Activated CD8-positive, alpha-beta memory T cell treated with anti-CD3 and anti-CD28 coated beads, Interleukin-2, amount 50 U/mL, for 1 hour (primary cell): ENCODE data around the gene CDADC1.
"Not testable (repeated sequence)": the region's sequence is repeated elsewhere in the genome, so short reads cannot be mapped to it uniquely, and the experiment has no call there.

Source experiments
- DNase-seq: peaks from one replicate; pipeline ENCODE4 v3.0.0-alpha.2; 2020; ENCODE audit errors: extremely low read depth

Gene CDADC1

GRCh38 chr13:49238621-49239020 is 9.1 kb upstream of the CDADC1 start:
- DNase-seq: no peak

GRCh38 chr13:49240017-49240416 is 7.7 kb upstream of the CDADC1 start:
- no peak for DNase-seq

DNA sequence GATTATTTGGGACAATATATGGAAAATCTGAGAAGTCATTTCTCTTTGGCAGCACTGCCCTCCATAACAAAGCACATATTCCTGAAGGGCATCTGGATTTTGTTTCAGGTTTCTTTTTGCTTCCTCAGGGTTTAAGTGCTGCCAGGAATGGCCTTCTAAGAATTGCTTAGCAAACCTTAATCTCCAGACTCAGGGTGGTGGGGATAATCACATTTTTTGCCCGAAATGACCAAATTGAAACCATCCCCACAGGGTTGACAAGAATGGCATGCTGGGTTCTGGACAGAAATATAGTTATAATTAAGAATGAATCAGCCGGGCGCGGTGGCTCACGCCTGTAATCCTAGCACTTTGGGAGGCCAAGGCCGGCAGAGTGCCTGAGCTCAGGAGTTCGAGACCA is 6.4 kb upstream of the CDADC1 start:
- no peak for DNase-seq

- DNase-seq: no peak
Measured at GRCh38 chr13:49245101-49245500, 2.6 kb upstream of the CDADC1 start.

DNA sequence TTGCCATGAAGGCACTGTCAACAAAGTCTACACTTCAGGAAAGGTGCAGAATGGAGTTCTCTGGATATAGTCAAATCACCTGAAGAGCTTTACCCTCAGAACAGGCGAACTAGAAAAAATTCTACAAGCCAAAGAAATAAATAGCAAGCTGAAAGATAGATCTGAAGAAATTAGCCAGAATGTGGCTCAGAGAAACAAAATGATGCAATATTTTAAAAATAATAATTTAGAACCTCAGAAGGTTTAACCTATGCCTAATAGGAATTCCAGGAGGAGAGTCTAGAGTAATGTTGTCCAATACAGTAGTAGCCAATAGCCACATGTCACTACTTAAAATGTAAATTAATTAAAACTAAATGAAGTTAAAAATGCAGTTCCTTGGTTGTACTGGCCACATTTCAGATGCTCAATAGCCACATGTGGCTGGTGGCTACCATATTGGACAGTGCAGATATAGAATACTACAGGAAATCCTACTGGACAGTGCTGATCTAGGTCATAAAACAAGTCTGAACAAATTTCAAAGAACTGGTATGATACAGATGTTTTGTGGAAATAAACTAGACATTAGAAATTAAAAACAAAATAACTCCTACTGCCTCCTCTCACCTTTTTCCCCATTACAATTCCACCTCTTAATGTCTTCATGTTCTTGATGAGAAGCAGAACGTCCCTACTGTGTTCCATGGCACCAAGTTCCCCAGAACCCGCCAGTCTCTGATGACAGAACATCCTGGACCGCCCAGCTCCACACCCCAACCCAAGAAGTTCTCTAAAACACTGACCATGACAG is 679 bp upstream of the CDADC1 start:
- DNase-seq: no peak

- no peak for DNase-seq
Measured at GRCh38 chr13:49248622-49249002, 887 bp downstream of the CDADC1 start.

DNA sequence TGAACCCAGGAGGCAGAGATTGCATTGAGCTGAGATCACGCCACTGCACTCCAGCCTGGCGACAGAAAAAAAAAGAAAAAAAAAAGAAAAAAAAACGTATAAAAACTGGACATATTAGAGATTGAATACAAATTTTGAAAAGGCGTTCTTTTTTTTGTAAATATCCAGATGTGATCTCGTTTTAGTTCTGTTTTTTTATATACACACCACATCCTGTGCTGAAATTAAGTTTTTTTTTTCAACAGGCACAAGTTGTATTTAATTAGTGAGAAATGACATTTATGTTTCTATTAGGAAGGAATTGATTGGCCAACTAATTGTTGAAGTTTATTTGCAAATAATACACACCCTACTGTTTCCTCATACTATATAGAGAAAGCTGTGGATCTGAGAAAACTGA is 3.6 kb downstream of the CDADC1 start:
- DNase-seq: no peak

GRCh38 chr13:49253310-49253709 is 5.6 kb downstream of the CDADC1 start:
- no peak for DNase-seq

- no peak for DNase-seq
Measured at GRCh38 chr13:49254007-49254406, 6.3 kb downstream of the CDADC1 start.

- DNase-seq: no peak
Measured at GRCh38 chr13:49256841-49257240, 9.1 kb downstream of the CDADC1 start.

- DNase-seq: no peak
Measured at GRCh38 chr13:49258089-49258796, 10.5 kb downstream of the CDADC1 start.

DNA sequence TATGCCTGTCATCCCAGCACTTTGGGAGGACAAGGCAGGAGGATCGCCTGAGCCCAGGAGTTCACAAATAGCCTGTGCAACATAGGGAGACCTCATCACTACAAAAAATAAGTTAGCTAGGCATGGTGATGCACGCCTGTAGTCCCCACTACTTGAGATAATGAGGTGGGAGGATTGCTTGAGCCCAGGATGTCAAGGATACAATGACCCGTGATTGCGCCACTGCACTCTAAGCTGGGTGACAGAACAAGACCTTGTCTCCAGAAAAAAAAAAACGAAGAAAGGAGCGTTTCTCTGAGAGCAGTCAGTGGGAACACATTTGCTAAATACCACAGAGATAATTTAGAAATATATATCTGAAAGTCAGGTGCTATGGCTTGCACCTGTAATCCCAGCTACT is 11.9 kb downstream of the CDADC1 start:
- DNase-seq: no peak

GRCh38 chr13:49262634-49263033 is 14.9 kb downstream of the CDADC1 start:
- no peak for DNase-seq

DNA sequence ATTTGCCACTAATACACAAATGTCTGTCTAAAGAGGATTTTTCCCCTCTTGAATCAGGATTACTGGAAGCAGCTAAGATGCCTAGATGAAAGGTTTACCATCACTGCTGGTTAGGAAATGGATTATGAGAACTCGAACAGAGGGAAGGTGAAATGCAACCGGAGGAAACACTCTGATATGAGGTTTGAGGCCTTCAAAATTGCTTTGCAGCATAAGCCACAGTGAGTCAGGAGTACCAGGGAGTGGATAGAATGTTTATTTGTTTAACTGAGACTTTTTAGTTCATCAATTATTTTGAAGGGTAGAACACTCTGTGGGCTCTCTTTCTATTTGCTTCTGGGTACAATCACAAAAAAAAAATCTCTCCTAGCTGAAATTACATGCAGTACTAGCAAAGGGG is 18.1 kb downstream of the CDADC1 start:
- no peak for DNase-seq

DNA sequence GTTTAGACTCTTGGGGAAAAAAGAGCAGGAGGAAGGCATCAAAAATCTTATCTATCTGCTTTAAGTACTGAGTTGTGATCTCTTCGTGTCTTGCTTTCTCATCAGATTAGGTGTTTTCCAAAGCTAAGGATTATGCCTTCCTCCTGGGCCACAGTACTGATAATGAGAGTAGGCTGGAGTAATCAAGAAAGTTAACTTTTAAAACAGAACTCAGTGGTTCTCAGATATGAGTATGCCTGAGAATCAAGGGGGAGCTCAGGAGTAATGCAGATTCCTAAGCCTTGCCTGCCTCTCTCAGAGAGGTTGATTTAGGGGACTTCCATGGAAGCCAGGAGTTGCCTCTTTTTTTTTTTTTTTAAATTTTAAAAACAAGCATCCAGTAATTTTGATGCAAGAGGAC is 23.5 kb downstream of the CDADC1 start:
- no peak for DNase-seq

GRCh38 chr13:49272296-49272695 is 24.6 kb downstream of the CDADC1 start:
- DNase-seq: no peak

GRCh38 chr13:49278211-49278610 is 30.5 kb downstream of the CDADC1 start:
- DNase-seq: no peak

GRCh38 chr13:49279112-49279511 is 31.4 kb downstream of the CDADC1 start:
- DNase-seq: no peak

GRCh38 chr13:49279885-49280284 is 32.2 kb downstream of the CDADC1 start:
- DNase-seq: no peak

DNA sequence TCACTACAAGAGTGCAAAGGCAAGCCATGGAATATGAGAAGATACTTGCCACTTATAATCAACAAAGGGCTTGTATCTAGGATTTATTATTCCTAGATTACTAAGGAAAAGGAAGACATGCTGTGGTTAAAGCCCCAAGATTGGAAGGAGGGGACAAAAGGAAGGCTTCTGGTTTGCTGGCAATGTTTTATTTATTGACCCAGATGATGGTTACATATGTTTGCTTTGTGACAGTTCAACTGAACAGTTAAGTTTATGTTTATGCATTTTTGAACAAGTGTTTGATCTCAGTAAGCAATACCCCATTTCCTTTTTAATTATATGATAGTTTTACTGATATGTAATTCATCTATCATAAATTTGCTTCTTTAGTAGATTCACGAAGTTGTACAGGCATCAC is 40.3 kb downstream of the CDADC1 start:
- no peak for DNase-seq

GRCh38 chr13:49288458-49288857 is 40.7 kb downstream of the CDADC1 start:
- DNase-seq: no peak

DNA sequence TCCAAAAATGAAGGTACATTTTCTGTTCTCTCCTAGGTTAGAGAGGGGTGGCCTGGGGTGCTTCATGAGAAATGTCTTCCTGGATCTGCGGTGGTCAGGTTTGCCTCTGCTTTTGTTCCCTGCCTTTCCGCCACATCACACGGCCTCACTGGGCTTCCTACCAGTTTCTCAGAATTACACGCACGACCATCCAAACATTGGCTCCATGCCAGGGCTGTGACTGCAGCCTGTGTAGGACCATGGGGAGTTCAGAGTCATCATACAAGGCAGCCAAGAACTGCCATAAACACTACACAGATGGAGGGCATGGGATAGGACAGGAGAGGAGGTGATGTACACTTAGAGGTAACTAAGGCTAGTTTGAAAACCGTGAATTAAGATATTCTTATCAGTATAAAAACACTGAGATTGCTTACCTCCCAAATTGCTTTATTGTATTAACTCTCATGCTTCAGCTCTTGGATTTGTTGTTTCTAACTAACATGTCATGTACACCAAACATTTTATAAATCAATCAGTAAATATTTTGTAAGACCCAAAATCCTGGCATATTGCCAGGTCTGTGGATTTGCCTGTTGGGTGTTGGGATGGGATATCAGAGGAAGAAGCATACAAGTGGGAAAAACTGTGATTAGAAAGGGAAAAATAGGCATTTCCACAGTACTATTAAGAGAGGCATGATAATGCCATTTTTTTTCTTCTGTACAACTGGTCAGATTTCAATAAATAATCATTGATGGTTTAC is 45.2 kb downstream of the CDADC1 start:
- no peak for DNase-seq

GRCh38 chr13:49294723-49295122 is 47.0 kb downstream of the CDADC1 start:
- DNase-seq: not testable (repeated sequence)
